Smooth muscle cell of the pulmonary artery (primary cell): ENCODE measurements around the gene FRMD4B. TPM values are rescaled to one million over a fixed set of nuclear protein-coding genes. Genes with fewer than 3 reads are reported as not detected.

Source experiments
- total RNA-seq: library from RNA; depleted of rRNA; stranded (reverse); fragments of >200 nt; gene quantifications from 2 replicates; pipeline ENCODE4 v1.2.3, GENCODE V29; 2014

Gene FRMD4B
- total RNA-seq, result 0.83 and 4.2 TPM in 2 replicates

DNA sequence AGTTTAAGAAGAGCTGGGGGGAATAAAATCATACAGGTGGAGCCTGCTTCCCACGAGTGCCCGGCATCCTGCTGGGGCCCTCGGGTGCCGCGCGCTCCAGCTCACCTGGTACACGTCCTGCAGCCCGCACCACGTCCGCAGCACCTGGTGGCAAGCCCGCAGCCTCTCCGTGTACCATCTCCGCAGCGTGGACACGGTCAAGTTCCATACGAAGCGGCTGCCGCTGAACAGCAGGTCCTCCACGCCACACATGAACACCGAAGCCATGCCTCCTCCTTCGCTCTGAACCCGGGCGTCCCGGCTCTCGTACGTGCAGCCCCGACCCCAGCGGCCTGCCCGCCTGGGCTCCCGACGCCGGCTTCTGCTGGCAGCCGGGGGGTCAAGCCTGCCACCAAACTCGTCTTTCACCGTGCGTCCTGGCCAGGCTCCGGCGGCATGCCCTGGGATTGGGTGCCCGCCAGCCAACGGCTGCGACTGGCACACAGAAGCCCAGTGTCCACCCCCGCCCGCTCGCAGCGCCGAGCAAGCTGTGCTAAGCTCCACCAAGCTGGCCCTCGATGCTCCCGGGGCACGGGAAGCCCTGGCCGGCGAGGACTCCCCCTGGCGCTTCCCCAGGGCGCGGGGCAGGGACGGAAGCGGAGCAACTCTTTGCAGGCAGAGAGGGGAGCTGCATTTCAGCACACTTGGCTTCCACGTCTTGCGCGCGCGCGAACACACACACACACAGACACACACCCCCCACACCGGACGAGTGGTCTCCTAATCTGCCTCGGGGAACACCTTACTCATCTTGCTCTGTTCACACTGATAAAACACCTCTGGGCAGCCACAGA lies at the start of gene FRMD4B:
Gene FRMD4B, minus strand, starts transcription at position 366 of the 833 bp plus-strand sequence. Its CDS starts 99 bp downstream, at position 267.

GRCh38 chr3:69122403-69122802 lies 263.5 kb downstream of the FRMD4B start, which contains the start of gene LMOD3:
Gene LMOD3 (minus strand): TSS chr3:69122595. CDS start chr3:69122386, 209 bp downstream.

